Ishikawa (cell line): ENCODE data around the gene LRRC74A.

Experiments used
- NFIC ChIP-seq: IDR thresholded peaks from 2 replicates; pipeline ENCODE4 v1.6.1; 2012
- TF ChIP-seq, protein P1 (sequence below): IDR thresholded peaks from 2 replicates; pipeline ENCODE4 v1.6.1; 2012; ENCODE audit warnings: low read depth, mild to moderate bottlenecking

DNA sequence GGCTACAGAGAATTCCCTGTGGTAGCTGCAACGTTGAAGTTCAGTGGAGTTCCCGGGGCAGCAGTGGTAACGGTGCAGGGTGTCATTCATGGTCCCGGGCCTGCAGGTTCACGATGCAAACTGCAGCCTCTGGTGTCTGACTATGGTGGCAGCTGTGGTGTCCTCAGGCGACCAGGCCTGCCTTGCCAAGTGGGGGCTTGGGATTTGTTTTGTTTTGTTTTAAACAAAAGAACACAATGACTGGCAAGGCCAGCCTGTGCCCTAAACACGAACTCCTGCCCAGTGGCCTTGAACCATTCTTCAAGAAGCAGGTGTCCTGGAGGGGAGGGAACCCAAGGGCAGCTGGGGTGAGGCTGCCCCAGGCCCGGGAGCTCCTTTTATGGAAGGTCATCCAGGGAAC lies 48.5 kb downstream of the LRRC74A start:
- TF ChIP-seq, protein P1, sequence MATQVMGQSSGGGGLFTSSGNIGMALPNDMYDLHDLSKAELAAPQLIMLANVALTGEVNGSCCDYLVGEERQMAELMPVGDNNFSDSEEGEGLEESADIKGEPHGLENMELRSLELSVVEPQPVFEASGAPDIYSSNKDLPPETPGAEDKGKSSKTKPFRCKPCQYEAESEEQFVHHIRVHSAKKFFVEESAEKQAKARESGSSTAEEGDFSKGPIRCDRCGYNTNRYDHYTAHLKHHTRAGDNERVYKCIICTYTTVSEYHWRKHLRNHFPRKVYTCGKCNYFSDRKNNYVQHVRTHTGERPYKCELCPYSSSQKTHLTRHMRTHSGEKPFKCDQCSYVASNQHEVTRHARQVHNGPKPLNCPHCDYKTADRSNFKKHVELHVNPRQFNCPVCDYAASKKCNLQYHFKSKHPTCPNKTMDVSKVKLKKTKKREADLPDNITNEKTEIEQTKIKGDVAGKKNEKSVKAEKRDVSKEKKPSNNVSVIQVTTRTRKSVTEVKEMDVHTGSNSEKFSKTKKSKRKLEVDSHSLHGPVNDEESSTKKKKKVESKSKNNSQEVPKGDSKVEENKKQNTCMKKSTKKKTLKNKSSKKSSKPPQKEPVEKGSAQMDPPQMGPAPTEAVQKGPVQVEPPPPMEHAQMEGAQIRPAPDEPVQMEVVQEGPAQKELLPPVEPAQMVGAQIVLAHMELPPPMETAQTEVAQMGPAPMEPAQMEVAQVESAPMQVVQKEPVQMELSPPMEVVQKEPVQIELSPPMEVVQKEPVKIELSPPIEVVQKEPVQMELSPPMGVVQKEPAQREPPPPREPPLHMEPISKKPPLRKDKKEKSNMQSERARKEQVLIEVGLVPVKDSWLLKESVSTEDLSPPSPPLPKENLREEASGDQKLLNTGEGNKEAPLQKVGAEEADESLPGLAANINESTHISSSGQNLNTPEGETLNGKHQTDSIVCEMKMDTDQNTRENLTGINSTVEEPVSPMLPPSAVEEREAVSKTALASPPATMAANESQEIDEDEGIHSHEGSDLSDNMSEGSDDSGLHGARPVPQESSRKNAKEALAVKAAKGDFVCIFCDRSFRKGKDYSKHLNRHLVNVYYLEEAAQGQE: no peak
- TF ChIP-seq NFIC: no peak
